PC-9 (cell line): ENCODE measurements around the gene RIPK3. TPM values are rescaled to one million over a fixed set of nuclear protein-coding genes. Genes with fewer than 3 reads are reported as not detected.

Experiments
- BruUV-seq: library from RNA; stranded (reverse); fragments of 400-500 nt; replicated peaks from 2 replicates; lab custom pipeline; 2021; lab: Mats Ljungman, UMichigan
- CTCF ChIA-PET: fragments of 300-600 bp; sonication (Branson Sonifier 250); formaldehyde crosslinking; loops from one replicate; lab custom pipeline; 2022; ENCODE audit warnings: antibody characterized with exemption; lab: Charles Lee
- POLR2A ChIA-PET: fragments of 300-600 bp; sonication (Branson Sonifier 250); formaldehyde crosslinking; loops from one replicate; lab custom pipeline; 2022; ENCODE audit warnings: antibody characterized with exemption; ENCODE audit not compliant: unreplicated experiment; lab: Charles Lee
- DNase-seq, 2 experiments: peaks; one replicate each; pipeline versions ENCODE4 v3.0.0 to v3.0.0-alpha.2; 2015 to 2022; ENCODE audit warnings: mixed read lengths in 1 of 2
- H2AFZ ChIP-seq: fragments of 200-600 bp; sonication (generic); 2 replicates; pipeline ENCODE4 v1.8.1; 2017; ENCODE audit warnings: antibody characterized with exemption
- H3F3A ChIP-seq: fragments of 200-600 bp; sonication (generic); 2 replicates; pipeline ENCODE4 v1.8.1; 2017; ENCODE audit warnings: antibody characterized with exemption, mild to moderate bottlenecking, low read depth; ENCODE audit not compliant: insufficient read depth
- H3K27ac ChIP-seq: fragments of 200-600 bp; sonication (generic); 2 replicates; pipeline ENCODE4 v1.6.1; 2016; ENCODE audit warnings: mixed run types
- H3K27me3 ChIP-seq: fragments of 200-600 bp; sonication (generic); 2 replicates; pipeline ENCODE4 v1.6.1; 2016; ENCODE audit warnings: low read depth, mixed run types; ENCODE audit not compliant: insufficient read depth
- H3K36me3 ChIP-seq: fragments of 200-600 bp; sonication (generic); 2 replicates; pipeline ENCODE4 v1.6.1; 2016; ENCODE audit warnings: low read depth, mixed run types
- H3K4me1 ChIP-seq: fragments of 200-600 bp; sonication (generic); replicated peaks from 2 replicates; pipeline ENCODE4 v1.6.1; 2016; ENCODE audit warnings: mixed run types; ENCODE audit not compliant: insufficient read depth
- H3K4me2 ChIP-seq: fragments of 200-600 bp; sonication (generic); 2 replicates; pipeline ENCODE4 v1.6.1; 2017; ENCODE audit warnings: mixed run types
- H3K4me3 ChIP-seq: fragments of 200-600 bp; sonication (generic); 2 replicates; pipeline ENCODE4 v1.6.1; 2016; ENCODE audit warnings: mixed run types
- H3K79me2 ChIP-seq: fragments of 200-600 bp; sonication (generic); 2 replicates; pipeline ENCODE4 v1.6.1; 2017; ENCODE audit warnings: low read depth, mixed run types
- H3K9me2 ChIP-seq: fragments of 200-600 bp; sonication (generic); 2 replicates; pipeline ENCODE4 v1.8.1; 2017; ENCODE audit warnings: mild to moderate bottlenecking; ENCODE audit not compliant: insufficient read depth
- H3K9me3 ChIP-seq: fragments of 200-600 bp; sonication (generic); 2 replicates; pipeline ENCODE4 v1.8.1; 2016; ENCODE audit warnings: low read depth; ENCODE audit not compliant: insufficient read depth
- H4K20me1 ChIP-seq: fragments of 200-600 bp; sonication (generic); 2 replicates; pipeline ENCODE4 v1.8.1; 2017; ENCODE audit not compliant: insufficient read depth
- EZH2 ChIP-seq: fragments of 200-600 bp; sonication (generic); IDR thresholded peaks from 2 replicates; pipeline ENCODE4 v1.8.0; 2017; ENCODE audit warnings: antibody characterized with exemption, low read depth
- intact Hi-C: fragments of 100-400 bp; cut with micrococcal nuclease; formaldehyde crosslinking; loops from one replicate; pipeline ENCODE4 v1.10.0; 2022; ENCODE audit not compliant: unreplicated experiment
- total RNA-seq: library from RNA; stranded (reverse); gene quantifications from 2 replicates; pipeline ENCODE4 v1.2.3, GENCODE V29; 2021
- TF ChIP-seq, protein P1 (sequence below): fragments of 200-600 bp; sonication (generic); conservative IDR thresholded peaks from 2 replicates; pipeline ENCODE4 v1.6.1; 2017; ENCODE audit warnings: mixed run types, antibody characterized with exemption, mild to moderate bottlenecking, moderate library complexity

RIPK3 gene
- total RNA-seq, 1 experiment from 2014 or later, result 6.4 TPM

DNA sequence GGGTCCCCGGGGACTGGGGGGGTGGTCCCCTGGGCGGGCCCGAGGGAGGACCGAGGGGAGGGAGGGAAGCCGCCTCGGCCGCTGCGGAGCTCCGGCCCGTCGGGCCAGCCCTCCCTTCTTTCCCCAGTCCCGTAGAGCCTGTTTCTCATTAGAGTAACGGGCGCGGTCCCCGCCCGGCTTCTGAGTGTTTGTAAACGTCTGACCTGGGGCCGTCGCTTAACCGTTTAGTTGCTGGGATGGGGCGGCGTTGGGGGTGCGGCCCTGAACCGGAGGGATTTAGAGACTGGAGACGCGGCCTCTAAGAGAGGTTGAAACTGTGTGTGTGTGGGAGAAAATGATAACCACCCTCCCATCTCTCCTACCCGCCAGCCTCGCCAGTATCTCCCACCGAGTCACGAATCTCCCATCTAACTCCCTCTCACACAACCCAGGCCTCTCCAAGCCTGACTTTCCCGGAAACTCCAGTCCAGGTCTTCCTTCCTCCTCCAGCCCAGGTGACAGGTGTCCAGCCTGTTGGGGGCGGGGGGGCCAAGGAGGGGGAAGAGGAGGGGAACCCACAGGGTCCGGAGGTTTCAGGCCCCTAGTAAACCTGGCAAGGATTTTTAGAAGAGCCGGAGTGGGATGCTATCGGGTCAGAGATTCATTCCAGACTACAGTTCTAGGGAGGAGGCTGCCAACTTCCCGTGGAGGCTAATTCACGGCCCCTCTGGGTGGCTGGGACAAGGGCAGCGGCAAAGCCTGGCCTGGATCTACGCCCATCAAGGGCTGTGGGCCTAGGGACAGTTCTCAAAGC is 27.1 kb upstream of the RIPK3 start:
- Histone ChIP-seq H3F3A (peaks cover 10% of the 10 kb centered on the region; the same call in 1 of the 2 replicates), H3K79me2 (no peaks in the 10 kb centered on the region), H3K4me1 (peaks cover 7% of the 10 kb centered on the region), H3K9me3 (no peaks in the 10 kb centered on the region), H3K4me2 (peak overlapping the region; percentile 97), H3K9me2 (no peaks in the 10 kb centered on the region), H4K20me1 (no peaks in the 10 kb centered on the region), H3K36me3 (no peaks in the 10 kb centered on the region), H3K4me3 (peak overlapping the region; percentile 66), H2AFZ (peak overlapping the region; percentile 88), H3K27me3 (no peaks in the 10 kb centered on the region), H3K27ac (peak overlapping the region; percentile 68)
- BruUV-seq, result no TSS peak
- no peak for TF ChIP-seq EZH2
- TF ChIP-seq, protein P1, sequence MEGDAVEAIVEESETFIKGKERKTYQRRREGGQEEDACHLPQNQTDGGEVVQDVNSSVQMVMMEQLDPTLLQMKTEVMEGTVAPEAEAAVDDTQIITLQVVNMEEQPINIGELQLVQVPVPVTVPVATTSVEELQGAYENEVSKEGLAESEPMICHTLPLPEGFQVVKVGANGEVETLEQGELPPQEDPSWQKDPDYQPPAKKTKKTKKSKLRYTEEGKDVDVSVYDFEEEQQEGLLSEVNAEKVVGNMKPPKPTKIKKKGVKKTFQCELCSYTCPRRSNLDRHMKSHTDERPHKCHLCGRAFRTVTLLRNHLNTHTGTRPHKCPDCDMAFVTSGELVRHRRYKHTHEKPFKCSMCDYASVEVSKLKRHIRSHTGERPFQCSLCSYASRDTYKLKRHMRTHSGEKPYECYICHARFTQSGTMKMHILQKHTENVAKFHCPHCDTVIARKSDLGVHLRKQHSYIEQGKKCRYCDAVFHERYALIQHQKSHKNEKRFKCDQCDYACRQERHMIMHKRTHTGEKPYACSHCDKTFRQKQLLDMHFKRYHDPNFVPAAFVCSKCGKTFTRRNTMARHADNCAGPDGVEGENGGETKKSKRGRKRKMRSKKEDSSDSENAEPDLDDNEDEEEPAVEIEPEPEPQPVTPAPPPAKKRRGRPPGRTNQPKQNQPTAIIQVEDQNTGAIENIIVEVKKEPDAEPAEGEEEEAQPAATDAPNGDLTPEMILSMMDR, result no peak
- DNase-seq, result peak; percentile 85 to 90
- intact Hi-C loops, result loop anchor here (1.0 kb wide), 2 partner anchors 25 to 33 kb away; no protein-coding TSS in a partner anchor
- CTCF ChIA-PET, result interaction anchor here (0.6 to 1.2 kb wide), 8 partner anchors 9 to 633 kb away, joined by 3 to 14 read pairs (median 4); partner anchors contain the start of gene NYNRIN
- POLR2A ChIA-PET, result interaction anchor here (0.6 to 1.6 kb wide), 7 partner anchors 11 to 220 kb away, joined by 3 to 16 read pairs (median 8); partner anchors contain the start of genes NOP9 and TINF2

DNA sequence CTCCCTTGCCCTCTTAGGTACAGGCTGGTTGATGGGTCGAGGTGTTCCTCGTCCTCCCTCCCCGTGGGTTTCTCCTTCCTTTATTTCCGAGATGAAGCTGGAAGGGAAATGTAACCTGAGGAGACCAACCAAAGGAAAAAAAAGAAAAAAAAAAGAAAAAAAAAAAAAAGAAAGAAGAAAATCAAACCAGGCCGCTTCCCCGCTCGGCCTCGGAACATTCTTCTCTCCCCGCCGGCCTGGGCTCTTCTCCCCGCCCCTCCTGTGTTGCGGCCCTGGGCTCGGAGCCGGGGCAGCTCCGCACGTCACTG is 26.6 kb upstream of the RIPK3 start:
- H3K36me3 ChIP-seq, result no peaks in the 10 kb centered on the region
- ChIA-PET POLR2A (interaction anchor here (0.6 to 1.6 kb wide), 9 partner anchors 11 to 219 kb away, joined by 3 to 26 read pairs (median 10); partner anchors contain the start of genes CIDEB, NOP9 and TINF2), CTCF (interaction anchor here (0.6 to 1.2 kb wide), 10 partner anchors 9 to 633 kb away, joined by 3 to 14 read pairs (median 4); partner anchors contain the start of gene NYNRIN)
- H3K27ac ChIP-seq, result peak overlapping the region; percentile 68; the same call in 1 of the 2 replicates
- TF ChIP-seq, protein P1, result no peak
- no peak for TF ChIP-seq EZH2
- H2AFZ ChIP-seq, result peak overlapping the region; percentile 88
- H3K79me2 ChIP-seq, result no peaks in the 10 kb centered on the region
- intact Hi-C loops, result no loop called here
- peaks cover 10% of the 10 kb centered on the region; the same call in 1 of the 2 replicates for H3F3A ChIP-seq
- H3K4me1 ChIP-seq, result peaks cover 7% of the 10 kb centered on the region
- peak overlapping the region; percentile 66 for H3K4me3 ChIP-seq
- BruUV-seq, result TSS peak; percentile 75
- H3K9me3 ChIP-seq, result no peaks in the 10 kb centered on the region
- H4K20me1 ChIP-seq, result no peaks in the 10 kb centered on the region
- no peak for DNase-seq
- H3K27me3 ChIP-seq, result no peaks in the 10 kb centered on the region
- H3K9me2 ChIP-seq, result no peaks in the 10 kb centered on the region
- H3K4me2 ChIP-seq, result peak overlapping the region; percentile 97

DNA sequence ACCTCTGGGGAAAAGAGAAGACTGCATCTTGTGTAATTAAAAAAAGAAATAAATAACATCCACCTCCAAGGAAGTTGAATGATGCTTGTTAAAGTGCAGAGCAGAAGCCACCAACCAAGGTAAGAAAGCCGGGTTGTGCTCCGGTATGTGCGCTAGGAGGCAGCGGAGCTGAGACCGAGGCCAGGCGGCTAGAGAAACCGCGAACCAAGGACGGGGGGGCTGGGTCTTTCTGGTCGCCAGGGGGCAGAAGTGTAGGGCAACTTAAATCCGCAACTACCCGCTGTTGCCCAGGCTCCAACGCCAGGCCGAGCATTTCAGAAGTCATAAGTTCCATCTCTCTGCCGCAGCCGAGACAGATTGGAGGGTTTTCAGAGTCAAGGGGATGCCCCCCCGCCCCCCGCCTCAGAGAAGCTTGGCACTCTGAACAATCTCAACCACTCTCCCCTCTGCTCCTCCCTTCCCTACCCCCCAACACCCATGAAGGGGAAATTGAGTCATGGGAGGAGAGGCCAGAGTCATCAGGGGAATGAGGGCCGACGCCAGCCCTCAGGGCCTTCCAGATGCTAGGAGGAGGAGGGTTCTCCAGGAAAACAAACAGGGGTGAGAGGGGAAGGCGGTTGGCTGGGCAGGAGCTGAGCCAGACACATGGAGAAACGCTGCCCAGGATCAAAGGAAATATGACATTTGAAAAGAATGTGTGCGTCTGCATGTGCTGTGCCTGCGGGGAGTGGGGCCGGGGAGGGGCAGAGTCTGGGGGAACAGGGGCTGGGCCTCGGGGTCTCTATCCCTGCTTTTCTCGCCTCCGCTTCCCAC is 26.0 kb upstream of the RIPK3 start:
- H3K27ac ChIP-seq, result peak overlapping the region; percentile 68
- TF ChIP-seq, protein P1, result peak; percentile 67
- TF ChIP-seq EZH2, result no peak
- no TSS peak for BruUV-seq

More for the DNA sequence above, 26.0 kb upstream of the RIPK3 start:
- ChIA-PET CTCF (interaction anchor here (0.6 to 1.2 kb wide), 9 partner anchors 8 to 634 kb away, joined by 3 to 14 read pairs (median 5); partner anchors contain the start of gene NYNRIN), POLR2A (interaction anchor here (0.5 to 1.6 kb wide), 10 partner anchors 12 to 272 kb away, joined by 3 to 26 read pairs (median 8); partner anchors contain the start of genes CIDEB and NOP9)
- no peaks in the 10 kb centered on the region for H3K79me2 ChIP-seq
- H3K4me2 ChIP-seq, result peak overlapping the region; percentile 97
- H2AFZ ChIP-seq, result peak overlapping the region; percentile 88
- DNase-seq, result peak; percentile 70 to 83
- H3K9me2 ChIP-seq, result no peaks in the 10 kb centered on the region
- peaks cover 10% of the 10 kb centered on the region; the same call in 1 of the 2 replicates for H3F3A ChIP-seq
- H3K27me3 ChIP-seq, result no peaks in the 10 kb centered on the region
- peak overlapping the region; percentile 66 for H3K4me3 ChIP-seq
- peaks cover 7% of the 10 kb centered on the region for H3K4me1 ChIP-seq
- H3K36me3 ChIP-seq, result no peaks in the 10 kb centered on the region
- no peaks in the 10 kb centered on the region for H4K20me1 ChIP-seq
- intact Hi-C loops, result loop anchor here (1.0 kb wide), 2 partner anchors 46 to 65 kb away; no protein-coding TSS in a partner anchor
- no peaks in the 10 kb centered on the region for H3K9me3 ChIP-seq
